HEK293 (cell line): ENCODE data around the gene MTUS2.

Experiments
- ZBTB1 ChIP-seq: fragments of 450-650 bp; formaldehyde crosslinking; IDR thresholded peaks from 2 replicates; pipeline ENCODE4 v1.5.1; 2016; ENCODE audit warnings: missing biosample characterization, missing genetic modification characterization
- ZBTB17 ChIP-seq: fragments of 450-650 bp; formaldehyde crosslinking; IDR thresholded peaks from 2 replicates; pipeline ENCODE4 v1.5.1; 2016; ENCODE audit warnings: missing biosample characterization, missing genetic modification characterization
- ZNF785 ChIP-seq: fragments of 450-650 bp; formaldehyde crosslinking; IDR thresholded peaks from 2 replicates; pipeline ENCODE4 v1.5.1; 2016; ENCODE audit warnings: missing biosample characterization, missing genetic modification characterization
- ZNF830 ChIP-seq: fragments of 450-650 bp; IDR thresholded peaks from 2 replicates; pipeline ENCODE4 v1.5.0; 2018; ENCODE audit warnings: missing biosample characterization, missing genetic modification characterization, low read depth, mild to moderate bottlenecking, moderate library complexity

- TF ChIP-seq ZNF785 (no peak), ZBTB1 (tag by site-specific recombination) (no peak), ZNF830 (tag by site-specific recombination) (no peak), ZBTB17 (tag by site-specific recombination) (no peak)
Measured at GRCh38 chr13:29154390-29154789, 334.3 kb downstream of the MTUS2 start.
